GM12878 (cell line): ENCODE data around the gene TBL1XR1. TPM values are rescaled to one million over a fixed set of nuclear protein-coding genes. Genes with fewer than 3 reads are reported as not detected.

Source experiments
- BACH1 ChIP-seq: fragments of 450-650 bp; IDR thresholded peaks from 2 replicates; pipeline ENCODE4 v1.6.1; 2017; ENCODE audit warnings: mild to moderate bottlenecking, borderline replicate concordance
- DPF2 ChIP-seq: fragments of 450-650 bp; IDR thresholded peaks from 2 replicates; pipeline ENCODE4 v1.6.1; 2017; ENCODE audit warnings: mild to moderate bottlenecking
- HDAC2 ChIP-seq: fragments of 200-600 bp; sonication (generic); IDR thresholded peaks from 2 replicates; pipeline ENCODE4 v1.6.1; 2017
- IKZF1 ChIP-seq: fragments of 450-650 bp; conservative IDR thresholded peaks from 2 replicates; pipeline ENCODE4 v1.6.1; 2017; ENCODE audit warnings: antibody characterized with exemption, mild to moderate bottlenecking
- IRF5 ChIP-seq: fragments of 450-650 bp; IDR thresholded peaks from 2 replicates; pipeline ENCODE4 v1.6.1; 2017; ENCODE audit warnings: borderline replicate concordance
- LARP7 ChIP-seq: fragments of 450-650 bp; IDR thresholded peaks from 2 replicates; pipeline ENCODE4 v1.6.1; 2017; ENCODE audit warnings: mild to moderate bottlenecking
- MEF2A ChIP-seq: IDR thresholded peaks from 2 replicates; pipeline ENCODE4 v1.6.1; 2011; ENCODE audit warnings: low read depth, mild to moderate bottlenecking, low read length, moderate library complexity; ENCODE audit not compliant: insufficient read depth
- MEF2B ChIP-seq: fragments of 450-650 bp; IDR thresholded peaks from 2 replicates; pipeline ENCODE4 v1.6.1; 2018; ENCODE audit warnings: mild to moderate bottlenecking, moderate library complexity; ENCODE audit not compliant: partially characterized antibody, poor library complexity, severe bottlenecking
- MXI1 ChIP-seq: fragments of 150-350 bp; IDR thresholded peaks from 2 replicates; pipeline ENCODE4 v1.6.1; 2011; ENCODE audit warnings: low read depth, mild to moderate bottlenecking, inconsistent platforms, low read length, improper control_type of control experiment
- NFIC ChIP-seq: IDR thresholded peaks from 2 replicates; pipeline ENCODE4 v1.6.1; 2012; ENCODE audit warnings: low read depth, mild to moderate bottlenecking, inconsistent platforms, low read length, moderate library complexity
- NFYB ChIP-seq: IDR thresholded peaks from 2 replicates; pipeline ENCODE4 v1.6.1; 2011; ENCODE audit warnings: low read depth, mild to moderate bottlenecking, low read length, improper control_type of control experiment, moderate library complexity; ENCODE audit not compliant: insufficient read depth
- RELA ChIP-seq: fragments of 450-650 bp; IDR thresholded peaks from 2 replicates; pipeline ENCODE4 v1.8.0; 2014; ENCODE audit warnings: borderline replicate concordance; ENCODE audit not compliant: partially characterized antibody
- RUNX3 ChIP-seq: IDR thresholded peaks from 2 replicates; pipeline ENCODE4 v1.6.1; 2012; ENCODE audit warnings: low read length, inconsistent platforms
- SKIL ChIP-seq: fragments of 450-650 bp; IDR thresholded peaks from 2 replicates; pipeline ENCODE4 v1.6.1; 2017; ENCODE audit warnings: mild to moderate bottlenecking, low read depth, inconsistent platforms; ENCODE audit not compliant: poor library complexity, severe bottlenecking
- SMC3 ChIP-seq: IDR thresholded peaks from 2 replicates; pipeline ENCODE4 v1.6.1; 2011; ENCODE audit warnings: low read length, improper control_type of control experiment, borderline replicate concordance
- ZZZ3 ChIP-seq: IDR thresholded peaks from 2 replicates; pipeline ENCODE4 v1.6.1; 2011; ENCODE audit warnings: low read depth; ENCODE audit not compliant: control insufficient read depth, insufficient read length
- polyA plus RNA-seq, 11 experiments: library from polyadenylated mRNA; depleted of rRNA in 4 of 11; unstranded in 6 of 11; stranded (reverse) in 5 of 11; fragments of >200 nt; fragmentation: Nextera tagmentation in 4 of 11; fragmentation: Illumina TruSeq in 1 of 11; extraction: Ambion mirVana in 4 of 11; extraction: Trizol in 1 of 11; gene quantifications; 1 replicate in 1 of 11; 2 replicates in 10 of 11; pipeline versions ENCODE4 v1.2.1 to v1.2.3, GENCODE V29; 2011 to 2016; ENCODE audit warnings: inconsistent platforms in 2 of 11, missing spikeins in 2 of 11, low read depth in 1 of 11
- total RNA-seq, 4 experiments: library from RNA; depleted of rRNA in 3 of 4; stranded (reverse); fragments of >200 nt in 3 of 4; fragmentation: Illumina TruSeq in 1 of 4; extraction: Trizol in 1 of 4; gene quantifications; 2 replicates each; pipeline versions ENCODE4 v1.2.1 to v1.2.3, GENCODE V29; 2013 to 2021
- TF ChIP-seq, protein P1 (sequence below): IDR thresholded peaks from 2 replicates; pipeline ENCODE4 v1.6.1; 2012; ENCODE audit warnings: mild to moderate bottlenecking, low read depth, low read length
- TF ChIP-seq, protein P2 (sequence below): IDR thresholded peaks from 2 replicates; pipeline ENCODE4 v1.6.1; 2012; ENCODE audit warnings: low read length, inconsistent platforms

Gene TBL1XR1
- total and polyA plus RNA-seq, 10 of the 15 experiments (the other 5 are each of a cell fraction or from before 2014, with no cell fraction given): 13.0 to 115 (median 60.4) TPM

- TF ChIP-seq NFYB: no peak
- TF ChIP-seq SKIL: peak; percentile 46
- no peak for TF ChIP-seq SMC3
- TF ChIP-seq NFIC: peak; percentile 64
- TF ChIP-seq MEF2B: peak; percentile 43
- no peak for TF ChIP-seq LARP7
- TF ChIP-seq RELA: peak; percentile 79
- peak; percentile 50; the same call in 1 of the 2 replicates for TF ChIP-seq DPF2
- no peak for TF ChIP-seq BACH1
- no peak for TF ChIP-seq HDAC2
- TF ChIP-seq MEF2A: 0 out of 2 replicates have a peak, but pooled peaks have one; percentile 29
- no peak for TF ChIP-seq IRF5
- TF ChIP-seq, protein P1, sequence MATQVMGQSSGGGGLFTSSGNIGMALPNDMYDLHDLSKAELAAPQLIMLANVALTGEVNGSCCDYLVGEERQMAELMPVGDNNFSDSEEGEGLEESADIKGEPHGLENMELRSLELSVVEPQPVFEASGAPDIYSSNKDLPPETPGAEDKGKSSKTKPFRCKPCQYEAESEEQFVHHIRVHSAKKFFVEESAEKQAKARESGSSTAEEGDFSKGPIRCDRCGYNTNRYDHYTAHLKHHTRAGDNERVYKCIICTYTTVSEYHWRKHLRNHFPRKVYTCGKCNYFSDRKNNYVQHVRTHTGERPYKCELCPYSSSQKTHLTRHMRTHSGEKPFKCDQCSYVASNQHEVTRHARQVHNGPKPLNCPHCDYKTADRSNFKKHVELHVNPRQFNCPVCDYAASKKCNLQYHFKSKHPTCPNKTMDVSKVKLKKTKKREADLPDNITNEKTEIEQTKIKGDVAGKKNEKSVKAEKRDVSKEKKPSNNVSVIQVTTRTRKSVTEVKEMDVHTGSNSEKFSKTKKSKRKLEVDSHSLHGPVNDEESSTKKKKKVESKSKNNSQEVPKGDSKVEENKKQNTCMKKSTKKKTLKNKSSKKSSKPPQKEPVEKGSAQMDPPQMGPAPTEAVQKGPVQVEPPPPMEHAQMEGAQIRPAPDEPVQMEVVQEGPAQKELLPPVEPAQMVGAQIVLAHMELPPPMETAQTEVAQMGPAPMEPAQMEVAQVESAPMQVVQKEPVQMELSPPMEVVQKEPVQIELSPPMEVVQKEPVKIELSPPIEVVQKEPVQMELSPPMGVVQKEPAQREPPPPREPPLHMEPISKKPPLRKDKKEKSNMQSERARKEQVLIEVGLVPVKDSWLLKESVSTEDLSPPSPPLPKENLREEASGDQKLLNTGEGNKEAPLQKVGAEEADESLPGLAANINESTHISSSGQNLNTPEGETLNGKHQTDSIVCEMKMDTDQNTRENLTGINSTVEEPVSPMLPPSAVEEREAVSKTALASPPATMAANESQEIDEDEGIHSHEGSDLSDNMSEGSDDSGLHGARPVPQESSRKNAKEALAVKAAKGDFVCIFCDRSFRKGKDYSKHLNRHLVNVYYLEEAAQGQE: no peak
- no peak for TF ChIP-seq ZZZ3
- TF ChIP-seq, protein P2, sequence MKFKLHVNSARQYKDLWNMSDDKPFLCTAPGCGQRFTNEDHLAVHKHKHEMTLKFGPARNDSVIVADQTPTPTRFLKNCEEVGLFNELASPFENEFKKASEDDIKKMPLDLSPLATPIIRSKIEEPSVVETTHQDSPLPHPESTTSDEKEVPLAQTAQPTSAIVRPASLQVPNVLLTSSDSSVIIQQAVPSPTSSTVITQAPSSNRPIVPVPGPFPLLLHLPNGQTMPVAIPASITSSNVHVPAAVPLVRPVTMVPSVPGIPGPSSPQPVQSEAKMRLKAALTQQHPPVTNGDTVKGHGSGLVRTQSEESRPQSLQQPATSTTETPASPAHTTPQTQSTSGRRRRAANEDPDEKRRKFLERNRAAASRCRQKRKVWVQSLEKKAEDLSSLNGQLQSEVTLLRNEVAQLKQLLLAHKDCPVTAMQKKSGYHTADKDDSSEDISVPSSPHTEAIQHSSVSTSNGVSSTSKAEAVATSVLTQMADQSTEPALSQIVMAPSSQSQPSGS: peak; percentile 27; the same call in 1 of the 2 replicates
- TF ChIP-seq MXI1: no peak
- peak; percentile 44; the same call in 1 of the 2 replicates for TF ChIP-seq IKZF1
- peak; percentile 85 for TF ChIP-seq RUNX3
These were observed 52.4 kb downstream of the TBL1XR1 start (continued) for GRCh38 chr3:177144922-177145321.
